ENCODE data around the gene GEMIN2.

Gene GEMIN2

DNA sequence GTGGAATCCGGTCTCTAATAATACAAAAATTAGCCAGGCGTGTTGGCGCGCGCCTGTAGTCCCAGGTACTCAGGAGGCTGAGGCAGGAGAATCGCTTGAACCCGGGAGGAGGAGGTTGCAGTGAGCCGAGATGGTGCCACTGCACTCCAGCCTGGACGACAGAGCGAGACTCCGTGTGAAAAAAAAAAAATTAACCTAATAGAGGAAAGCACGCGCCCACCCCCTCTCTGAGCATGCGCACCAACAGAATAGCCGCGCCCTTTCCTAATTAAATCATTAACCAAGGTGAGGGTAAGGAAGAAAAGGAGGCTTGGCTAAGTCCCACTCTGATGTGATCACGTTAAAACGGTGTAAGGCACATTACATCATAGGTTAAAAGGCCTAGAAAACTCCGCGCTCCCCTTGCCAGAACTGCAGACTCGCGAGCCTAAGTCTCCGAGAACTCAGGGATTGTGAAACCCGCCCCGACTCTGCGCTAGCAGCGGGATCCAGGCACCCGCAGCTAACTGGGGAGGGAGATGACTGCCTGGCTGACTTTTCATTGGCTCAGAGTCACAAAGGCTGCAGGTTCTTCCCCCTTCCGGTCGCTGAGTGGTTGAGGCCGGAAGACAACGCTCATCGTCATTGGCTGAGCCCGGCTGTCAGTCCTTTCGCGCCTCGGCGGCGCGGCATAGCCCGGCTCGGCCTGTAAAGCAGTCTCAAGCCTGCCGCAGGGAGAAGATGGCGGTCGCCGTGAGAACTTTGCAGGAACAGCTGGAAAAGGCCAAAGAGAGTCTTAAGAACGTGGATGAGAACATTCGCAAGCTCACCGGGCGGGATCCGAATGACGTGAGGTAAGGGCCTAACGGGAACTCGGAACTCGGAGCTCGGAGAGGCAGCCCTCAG lies 60.7 kb downstream of the GEMIN2 start, which contains the start of gene PNN:
Gene PNN, plus strand, starts transcription at position 695 of the 885 bp plus-strand sequence. Its CDS starts 26 bp downstream, at position 721.
- H2BK5ac ChIP-seq (ENCODE audit: low read depth, low read length, poor library complexity): peak within 1 kb of the TSS; percentile 74
- H3K27ac ChIP-seq (ENCODE audit: low read depth, low read length): peak within 1 kb of the TSS; percentile 90
- peaks cover 18% of the 10 kb centered on the region for H3K79me1 ChIP-seq (ENCODE audit: low read length)
- H3K18ac ChIP-seq (ENCODE audit: low read length): peak within 1 kb of the TSS; percentile 93
- no CpG with 5 or more reads among the region's 56 CpGs for WGBS (ENCODE audit: extremely low coverage, insufficient coverage, insufficient read length)
- no peak within 1 kb of the TSS for H2BK12ac ChIP-seq (ENCODE audit: low read length)
- peak within 1 kb of the TSS; percentile 95 for H4K12ac ChIP-seq (ENCODE audit: low read depth, low read length)
- H2BK120ac ChIP-seq (ENCODE audit: insufficient read depth, low read length, poor library complexity): peak within 1 kb of the TSS; percentile 88
- H3K23ac ChIP-seq (ENCODE audit: low read length): no peak within 1 kb of the TSS
- H3K4ac ChIP-seq (ENCODE audit: low read depth, low read length): peak within 1 kb of the TSS; percentile 95
- peak within 1 kb of the TSS; percentile 84 for H4K91ac ChIP-seq (ENCODE audit: low read depth, low read length)
- H3K14ac ChIP-seq (ENCODE audit: low read length): peak within 1 kb of the TSS; percentile 98
- DNase-seq: peak; percentile 100
- H2AFZ ChIP-seq (ENCODE audit: insufficient read depth, low read length, poor library complexity): peak within 1 kb of the TSS; percentile 43
- H3K27me3 ChIP-seq (ENCODE audit: insufficient read depth, low read length): no peaks in the 10 kb centered on the region
- H4K8ac ChIP-seq (ENCODE audit: low read depth, low read length): peak within 1 kb of the TSS; percentile 96
- H2AK5ac ChIP-seq (ENCODE audit: low read length): peak within 1 kb of the TSS; percentile 97
- H3K4me1 ChIP-seq (ENCODE audit: control insufficient read depth in 1 of 2, insufficient read depth in 2 of 2, low read length in 2 of 2): peaks cover 0 to 2% of the 10 kb centered on the region in 2 experiments
- peak within 1 kb of the TSS; percentile 99 for H3K9ac ChIP-seq (ENCODE audit: low read length)
- peak within 1 kb of the TSS; percentile 96 for H3K4me2 ChIP-seq (ENCODE audit: low read length)
- H3K4me3 ChIP-seq (ENCODE audit: low read depth, low read length): peak within 1 kb of the TSS; percentile 99
- peaks cover 18 to 21% of the 10 kb centered on the region in 2 experiments for H3K36me3 ChIP-seq (ENCODE audit: control insufficient read depth in 1 of 2, insufficient read depth in 2 of 2, low read length in 2 of 2)
- peaks cover 13% of the 10 kb centered on the region for H3K79me2 ChIP-seq (ENCODE audit: control insufficient read depth, insufficient read depth, low read length, poor library complexity)
- H3K9me3 ChIP-seq (ENCODE audit: insufficient read depth, low read depth, low read length): peaks cover 2% of the 10 kb centered on the region

DNA sequence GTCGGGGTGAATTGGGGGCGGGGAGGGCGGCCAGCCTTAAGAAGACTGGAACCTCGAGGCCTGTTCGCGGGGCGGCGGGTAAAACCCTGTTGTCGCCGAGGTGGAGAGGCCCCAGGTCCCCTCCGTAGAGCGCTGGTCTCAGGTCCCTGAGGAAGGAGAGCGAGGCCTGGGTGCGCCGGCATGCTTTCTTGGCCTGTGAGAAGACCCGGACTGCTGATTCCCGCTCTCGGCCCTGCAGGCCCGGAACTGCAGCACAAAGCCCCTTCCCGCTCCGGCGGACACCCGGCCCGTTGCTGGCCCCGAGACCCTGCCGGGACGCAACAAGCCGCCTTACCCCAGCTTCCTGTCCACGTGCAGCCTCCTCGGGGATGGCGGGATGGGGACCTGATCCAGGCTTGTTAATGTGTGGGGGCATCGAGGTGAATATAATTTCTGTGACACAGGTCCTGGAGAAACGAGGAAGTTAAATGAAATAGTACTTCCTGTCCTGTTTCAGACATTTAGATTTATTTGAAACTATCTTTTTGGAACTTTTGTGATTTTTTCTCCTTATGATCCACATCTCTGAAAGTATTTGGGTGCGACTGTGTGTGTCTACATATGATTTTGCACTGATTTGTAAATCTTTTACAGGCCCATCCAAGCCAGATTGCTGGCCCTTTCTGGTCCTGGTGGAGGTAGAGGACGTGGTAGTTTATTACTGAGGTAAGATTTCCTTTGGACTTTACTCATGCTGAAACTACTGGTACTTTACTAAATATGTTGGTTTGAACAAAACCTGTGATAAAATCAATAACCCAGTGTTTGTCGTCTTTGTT lies 61.5 kb downstream of the GEMIN2 start:
- Histone ChIP-seq H3K14ac (ENCODE audit: low read length) (peak overlapping the region; percentile 98), H2BK5ac (ENCODE audit: low read depth, low read length, poor library complexity) (peak overlapping the region; percentile 74), H3K79me2 (ENCODE audit: control insufficient read depth, insufficient read depth, low read length, poor library complexity) (peaks cover 8% of the 10 kb centered on the region), H3K4ac (ENCODE audit: low read depth, low read length) (peak overlapping the region; percentile 95), H4K91ac (ENCODE audit: low read depth, low read length) (peak overlapping the region; percentile 84), H4K8ac (ENCODE audit: low read depth, low read length) (peak overlapping the region; percentile 96), H3K23ac (ENCODE audit: low read length) (no peak overlapping the region), H2BK120ac (ENCODE audit: insufficient read depth, low read length, poor library complexity) (peak overlapping the region; percentile 88), H2BK12ac (ENCODE audit: low read length) (no peak overlapping the region), H3K4me2 (ENCODE audit: low read length) (peak overlapping the region; percentile 96), H3K9me3 (ENCODE audit: insufficient read depth, low read depth, low read length) (peaks cover 2% of the 10 kb centered on the region), H3K27me3 (ENCODE audit: insufficient read depth, low read length) (no peaks in the 10 kb centered on the region), H2AK5ac (ENCODE audit: low read length) (peak overlapping the region; percentile 97), H3K9ac (ENCODE audit: low read length) (peak overlapping the region; percentile 99), H2AFZ (ENCODE audit: insufficient read depth, low read length, poor library complexity) (peak overlapping the region; percentile 43), H3K18ac (ENCODE audit: low read length) (peak overlapping the region; percentile 93), H3K4me1 (ENCODE audit: control insufficient read depth in 1 of 2, insufficient read depth in 2 of 2, low read length in 2 of 2) (peaks cover 0 to 2% of the 10 kb centered on the region in 2 experiments), H3K36me3 (ENCODE audit: control insufficient read depth in 1 of 2, insufficient read depth in 2 of 2, low read length in 2 of 2) (peaks cover 18 to 25% of the 10 kb centered on the region in 2 experiments), H3K4me3 (ENCODE audit: low read depth, low read length) (peak overlapping the region; percentile 99), H3K79me1 (ENCODE audit: low read length) (peaks cover 11% of the 10 kb centered on the region), H4K12ac (ENCODE audit: low read depth, low read length) (peak overlapping the region; percentile 95), H3K27ac (ENCODE audit: low read depth, low read length) (peak overlapping the region; percentile 84)
- DNase-seq: peak; percentile 13 to 40
- no CpG with 5 or more reads among the region's 36 CpGs for WGBS (ENCODE audit: extremely low coverage, insufficient coverage, insufficient read length)

DNA sequence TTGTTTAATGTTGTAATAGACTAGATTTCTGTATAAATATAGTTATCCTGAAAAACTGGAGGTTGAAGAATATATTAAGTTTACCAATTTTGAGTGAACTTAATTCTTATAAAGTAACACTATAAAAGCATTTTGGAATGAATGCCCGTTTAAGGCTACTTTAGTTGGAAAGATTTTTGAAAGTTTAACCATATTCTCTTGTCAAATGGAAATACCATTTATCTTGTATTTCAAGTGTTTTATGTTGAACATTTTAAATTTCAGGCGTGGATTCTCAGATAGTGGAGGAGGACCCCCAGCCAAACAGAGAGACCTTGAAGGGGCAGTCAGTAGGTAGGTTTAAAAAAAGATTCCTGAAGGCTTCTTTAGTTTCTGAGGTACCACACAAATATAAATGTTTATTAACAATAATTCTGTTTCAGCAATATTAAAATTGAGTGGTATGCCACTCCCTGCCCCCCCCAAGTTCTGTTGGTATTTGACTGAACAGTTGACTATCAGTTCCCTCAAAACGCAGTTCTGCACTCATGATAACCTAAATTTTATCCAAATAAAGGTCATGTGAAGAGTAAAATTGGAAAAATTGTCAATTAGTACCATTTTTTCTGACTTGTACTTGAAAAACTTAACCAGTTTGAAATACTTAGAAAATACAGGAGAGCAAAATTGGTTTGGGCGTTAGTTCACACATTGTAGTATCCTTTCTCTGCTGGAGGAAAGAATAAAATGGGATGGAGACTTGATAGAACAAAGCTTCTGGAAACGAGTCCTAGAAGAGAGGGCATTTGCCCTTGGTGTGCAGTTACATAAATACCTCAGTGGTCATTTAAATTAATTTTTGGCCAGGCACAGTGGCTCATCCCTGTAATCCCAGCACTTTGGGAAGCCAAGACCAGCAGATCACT lies 62.4 kb downstream of the GEMIN2 start:
- H3K9ac ChIP-seq (ENCODE audit: low read length): no peak overlapping the region
- H3K27me3 ChIP-seq (ENCODE audit: insufficient read depth, low read length): no peaks in the 10 kb centered on the region
- no peak overlapping the region for H2BK120ac ChIP-seq (ENCODE audit: insufficient read depth, low read length, poor library complexity)
- no peak overlapping the region for H4K91ac ChIP-seq (ENCODE audit: low read depth, low read length)
- no peak overlapping the region for H2AFZ ChIP-seq (ENCODE audit: insufficient read depth, low read length, poor library complexity)
- H3K36me3 ChIP-seq (ENCODE audit: control insufficient read depth in 1 of 2, insufficient read depth in 2 of 2, low read length in 2 of 2): peaks cover 23 to 33% of the 10 kb centered on the region in 2 experiments
- H3K4me2 ChIP-seq (ENCODE audit: low read length): no peak overlapping the region
- H3K79me2 ChIP-seq (ENCODE audit: control insufficient read depth, insufficient read depth, low read length, poor library complexity): peaks cover 8% of the 10 kb centered on the region
- peak overlapping the region; percentile 33 for H3K4ac ChIP-seq (ENCODE audit: low read depth, low read length)
- no peak overlapping the region for H2BK12ac ChIP-seq (ENCODE audit: low read length)
- H3K4me3 ChIP-seq (ENCODE audit: low read depth, low read length): no peak overlapping the region
- no peak overlapping the region for H3K14ac ChIP-seq (ENCODE audit: low read length)
- no peak overlapping the region for H4K12ac ChIP-seq (ENCODE audit: low read depth, low read length)
- H3K27ac ChIP-seq (ENCODE audit: low read depth, low read length): no peak overlapping the region
- H4K8ac ChIP-seq (ENCODE audit: low read depth, low read length): no peak overlapping the region
- DNase-seq: no peak
- H3K18ac ChIP-seq (ENCODE audit: low read length): peak overlapping the region; percentile 11
- H2AK5ac ChIP-seq (ENCODE audit: low read length): no peak overlapping the region
- H3K9me3 ChIP-seq (ENCODE audit: insufficient read depth, low read depth, low read length): peaks cover 2% of the 10 kb centered on the region
- peaks cover 11% of the 10 kb centered on the region for H3K79me1 ChIP-seq (ENCODE audit: low read length)
- no CpG with 5 or more reads among the region's 5 CpGs for WGBS (ENCODE audit: extremely low coverage, insufficient coverage, insufficient read length)
- H3K4me1 ChIP-seq (ENCODE audit: control insufficient read depth in 1 of 2, insufficient read depth in 2 of 2, low read length in 2 of 2): peaks cover 0 to 2% of the 10 kb centered on the region in 2 experiments
- no peak overlapping the region for H2BK5ac ChIP-seq (ENCODE audit: low read depth, low read length, poor library complexity)
- H3K23ac ChIP-seq (ENCODE audit: low read length): no peak overlapping the region

Data from trophoblast cell (in vitro differentiated cells and primary cell).